HepG2 (cell line): Measurements from ENCODE around the gene AK4. TPM values are rescaled to one million over a fixed set of nuclear protein-coding genes. Genes with fewer than 3 reads are reported as not detected.
A peak's percentile ranks its signal among the peaks of the same experiment; 100 is the strongest.
"Not testable (repeated sequence)": the region's sequence is repeated elsewhere in the genome, so short reads cannot be mapped to it uniquely, and the experiment has no call there.

Experiments
- ATAC-seq: fragments of 200-7000 bp; cut with Tn5 transposase; 3 replicates; pipeline ENCODE4 v1.9.1; 2020; ENCODE audit warnings: mild to moderate bottlenecking, moderate library complexity
- BruUV-seq: library from RNA; stranded (reverse); fragments of 400-500 nt; replicated peaks from 2 replicates; lab custom pipeline; 2021; lab: Mats Ljungman, UMichigan
- CTCF ChIA-PET: fragments of 300-600 bp; formaldehyde crosslinking; extraction: SDS; loops from one replicate; lab custom pipeline; 2021; ENCODE audit warnings: low total read pairs, inconsistent platforms, low intra/inter-chr PET ratio; lab: Yijun Ruan, JAX
- POLR2A ChIA-PET: fragments of 350-600 bp; sonication (Branson Sonifier 250); formaldehyde crosslinking; loops from one replicate; lab custom pipeline; 2020; ENCODE audit warnings: antibody characterized with exemption, inconsistent platforms; lab: Yijun Ruan, JAX
- DNase-seq: peaks from one replicate; pipeline ENCODE4 v3.0.0-alpha.2; 2015; ENCODE audit warnings: low spot score
- FAIRE-seq: peaks from 3 replicates; lab custom pipeline; 2011; peaks lifted over from hg19 to GRCh38; lab: Jason Lieb, UNC
- H2AFZ ChIP-seq: one replicate; pipeline ENCODE4 v1.6.1; 2011; ENCODE audit warnings: low read length, inconsistent platforms
- H3K27ac ChIP-seq: fragments of 300-600 bp; 3 replicates; pipeline ENCODE4 v1.8.0; 2011; ENCODE audit warnings: mixed run types, mild to moderate bottlenecking, mixed read lengths, low read length, inconsistent platforms; ENCODE audit not compliant: insufficient read depth; ENCODE audit errors: extremely low read length
- H3K27me3 ChIP-seq, 2 experiments: fragments of 200-600 bp in 1 of 2; 2 replicates in 1 of 2; 3 replicates in 1 of 2; pipeline versions ENCODE4 v1.6.0 to v1.8.0; 2011; ENCODE audit warnings: low read length in 2 of 2, mild to moderate bottlenecking in 2 of 2, moderate library complexity in 2 of 2, inconsistent platforms in 1 of 2; ENCODE audit not compliant: insufficient read depth in 2 of 2, control insufficient read depth in 1 of 2
- H3K36me3 ChIP-seq, 2 experiments: fragments of 200-600 bp in 1 of 2; replicated peaks in 1 of 2; 2 replicates in 1 of 2; 3 replicates in 1 of 2; pipeline versions ENCODE4 v1.5.1 to v1.8.0; 2011; ENCODE audit warnings: low read length in 2 of 2, inconsistent platforms in 1 of 2; ENCODE audit not compliant: insufficient read depth in 2 of 2, control insufficient read depth in 1 of 2
- H3K4me1 ChIP-seq: 2 replicates; pipeline ENCODE4 v1.5.1; 2012; ENCODE audit warnings: low read length, inconsistent platforms; ENCODE audit not compliant: insufficient read depth
- H3K4me2 ChIP-seq: 2 replicates; pipeline ENCODE4 v1.6.0; 2011; ENCODE audit warnings: low read depth, low read length, inconsistent platforms
- H3K4me3 ChIP-seq, 3 experiments: fragments of 200-600 bp in 1 of 3; sonication (generic), shearing (Covaris generic) in 1 of 3; replicated peaks in 1 of 3; 2 replicates each; pipeline ENCODE4 v1.5.1; 2011 to 2016; ENCODE audit warnings: low read length in 3 of 3, inconsistent platforms in 2 of 3, low read depth in 2 of 3, mild to moderate bottlenecking in 2 of 3, control low read depth in 1 of 3, mixed read lengths in 1 of 3; ENCODE audit not compliant: insufficient read depth in 1 of 3
- H3K79me2 ChIP-seq: one replicate; pipeline ENCODE4 v1.6.1; 2011; ENCODE audit warnings: low read length, inconsistent platforms; ENCODE audit not compliant: insufficient read depth
- H3K9ac ChIP-seq: 2 replicates; pipeline ENCODE4 v1.6.0; 2011; ENCODE audit warnings: mild to moderate bottlenecking, low read depth, low read length, inconsistent platforms; ENCODE audit not compliant: insufficient read depth
- H3K9me3 ChIP-seq: 2 replicates; pipeline ENCODE4 v1.5.1; 2012; ENCODE audit warnings: mild to moderate bottlenecking, low read length
- H4K20me1 ChIP-seq: 2 replicates; pipeline ENCODE4 v1.6.0; 2011; ENCODE audit warnings: inconsistent platforms, mild to moderate bottlenecking, low read length, moderate library complexity; ENCODE audit not compliant: insufficient read depth
- BCL6 ChIP-seq: IDR thresholded peaks from 2 replicates; pipeline ENCODE4 v1.6.1; 2016; ENCODE audit warnings: missing genetic modification reagents, missing compliant biosample characterization
- PITX1 ChIP-seq: sonication (generic); formaldehyde crosslinking; IDR thresholded peaks from 2 replicates; pipeline ENCODE4 v1.5.1; 2020; ENCODE audit warnings: mild to moderate bottlenecking, missing genetic modification reagents
- ZNF574 ChIP-seq: sonication (generic); formaldehyde crosslinking; IDR thresholded peaks from 2 replicates; pipeline ENCODE4 v1.4.0; 2020; ENCODE audit warnings: missing genetic modification reagents
- ZNF652 ChIP-seq: IDR thresholded peaks from 2 replicates; pipeline ENCODE4 v1.6.1; 2016; ENCODE audit warnings: low read depth, borderline replicate concordance
- WGBS: methylation state at CpG from one replicate; pipeline ENCODE4 v1.1.6; 2017; ENCODE audit warnings: low lambda C conversion rate; 5-methylcytosine and 5-hydroxymethylcytosine counted together
- in situ Hi-C: cut with HindIII; loops from 2 replicates; pipeline ENCODE4 v1.10.0; 2017; ENCODE audit warnings: low pct_unique_long_range_greater_than_20kb; ENCODE audit not compliant: extremely low pct_ligation_motif_present
- intact Hi-C: fragments of 100-400 bp; cut with micrococcal nuclease; formaldehyde crosslinking; loops from one replicate; pipeline ENCODE4 v1.10.0; 2022; ENCODE audit not compliant: unreplicated experiment
- polyA plus RNA-seq, 8 experiments: library from polyadenylated mRNA; depleted of rRNA in 3 of 8; stranded (reverse) in 7 of 8; unstranded in 1 of 8; fragments of >200 nt; fragmentation: Illumina TruSeq in 4 of 8; extraction: Trizol in 4 of 8; gene quantifications; 2 replicates each; pipeline versions ENCODE4 v1.2.1 to v1.2.3, GENCODE V29; 2011 to 2016; ENCODE audit warnings: low read depth in 4 of 8, missing spikeins in 1 of 8, mixed read lengths in 1 of 8; ENCODE audit not compliant: insufficient read depth in 1 of 8
- total RNA-seq, 5 experiments: library from RNA; depleted of rRNA; stranded (reverse); fragments of >200 nt; fragmentation: Illumina TruSeq; extraction: Trizol; gene quantifications; 2 replicates each; pipeline ENCODE4 v1.2.3, GENCODE V29; 2016; ENCODE audit warnings: low read depth in 1 of 5

The AK4 gene
- total and polyA plus RNA-seq, 2 of the 13 experiments (the other 11 are each of a cell fraction or from before 2014, with no cell fraction given) = 110 to 160 TPM

DNA sequence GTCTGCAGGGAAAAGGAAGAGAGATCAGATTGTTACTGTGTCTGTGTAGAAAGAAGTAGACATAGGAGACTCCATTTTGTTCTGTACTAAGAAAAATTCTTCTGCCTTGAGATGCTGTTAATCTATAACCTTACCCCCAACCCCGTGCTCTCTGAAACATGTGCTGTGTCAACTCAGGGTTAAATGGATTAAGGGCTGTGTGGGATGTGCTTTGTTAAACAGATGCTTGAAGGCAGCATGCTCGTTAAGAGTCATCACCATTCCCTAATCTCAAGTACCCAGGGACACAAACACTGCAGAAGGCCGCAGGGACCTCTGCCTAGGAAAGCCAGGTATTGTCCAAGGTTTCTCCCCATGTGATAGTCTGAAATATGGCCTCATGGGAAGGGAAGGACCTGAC lies 8.2 kb upstream of the AK4 start:
- H3K27me3 ChIP-seq, H3K9me3 ChIP-seq, H3K27ac ChIP-seq, POLR2A ChIA-PET, in situ Hi-C loops, FAIRE-seq, H2AFZ ChIP-seq, H3K4me2 ChIP-seq, H3K79me2 ChIP-seq, BruUV-seq, H4K20me1 ChIP-seq, H3K4me3 ChIP-seq, H3K9ac ChIP-seq, CTCF ChIA-PET, ATAC-seq, H3K36me3 ChIP-seq, DNase-seq: not testable (repeated sequence)
- WGBS = 0% methylated on average over 2 of the region's 3 CpGs
- intact Hi-C loops = loop anchor here (5.0 to 10.0 kb wide), 2 partner anchors 62 to 285 kb away; partner anchors contain the start of genes LEPR and LEPROT
- peak; percentile 44; the same call in 1 of the 2 replicates for TF ChIP-seq PITX1 (CRISPR knock-in tag)
- TF ChIP-seq ZNF652 = peak; percentile 80
- H3K4me1 ChIP-seq = peaks cover 34% of the 10 kb centered on the region

DNA sequence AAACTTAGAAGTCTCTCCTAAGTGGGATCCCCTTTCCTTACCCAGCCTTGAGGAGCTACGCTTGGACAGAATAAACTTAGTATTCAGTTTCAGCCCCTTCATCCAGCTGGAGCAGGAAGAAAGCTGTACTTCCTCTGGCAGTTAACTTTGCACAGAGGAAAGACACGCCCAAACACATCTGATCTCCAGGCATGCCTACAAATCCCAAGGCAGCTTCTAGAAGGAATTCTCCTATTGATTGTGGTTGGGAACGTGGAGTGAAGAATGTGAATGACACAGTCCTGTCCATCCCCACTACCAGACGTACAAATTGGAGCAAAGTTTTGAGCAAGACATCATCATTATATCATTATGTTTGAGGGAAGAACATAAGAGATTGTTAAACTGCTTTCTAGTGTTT lies 6.6 kb upstream of the AK4 start:
- Histone ChIP-seq H3K4me1 (peaks cover 47% of the 10 kb centered on the region), H3K9me3 (no peaks in the 10 kb centered on the region), H3K36me3 (no peaks in the 10 kb centered on the region), H3K27ac (no peak overlapping the region), H3K4me2 (no peak overlapping the region), H3K9ac (no peak overlapping the region), H3K27me3 (no peaks in the 10 kb centered on the region; a peak in 1 of 5 replicates), H3K4me3 (no peak overlapping the region), H2AFZ (no peak overlapping the region), H3K79me2 (no peaks in the 10 kb centered on the region), H4K20me1 (no peaks in the 10 kb centered on the region)
- 28% methylated on average over 4 of the region's 4 CpGs for WGBS
- CTCF ChIA-PET = no interaction called here
- FAIRE-seq (no peak), ATAC-seq (no peak), DNase-seq (no peak)
- BruUV-seq = no TSS peak
- POLR2A ChIA-PET = no interaction called here
- TF ChIP-seq BCL6 (CRISPR knock-in tag) = 0 out of 2 replicates have a peak, but pooled peaks have one; percentile 14
- TF ChIP-seq ZNF574 (CRISPR knock-in tag) = no peak
- in situ Hi-C loops (no loop called here), intact Hi-C loops (loop anchor here (5.0 to 10.0 kb wide), 2 partner anchors 64 to 283 kb away; partner anchors contain the start of genes LEPR and LEPROT)
